GM19239 (cell line): Measurements from ENCODE around the gene PGAM4.
"Not testable (repeated sequence)": the region's sequence is repeated elsewhere in the genome, so short reads cannot be mapped to it uniquely, and the experiment has no call there.

Source experiments
- DNase-seq: peaks from one replicate; pipeline ENCODE4 v3.0.0; 2011; ENCODE audit warnings: low spot score; ENCODE audit not compliant: insufficient read length
- FAIRE-seq: peaks from 2 replicates; lab custom pipeline; 2011; peaks lifted over from hg19 to GRCh38; lab: Jason Lieb, UNC

Gene PGAM4

DNA sequence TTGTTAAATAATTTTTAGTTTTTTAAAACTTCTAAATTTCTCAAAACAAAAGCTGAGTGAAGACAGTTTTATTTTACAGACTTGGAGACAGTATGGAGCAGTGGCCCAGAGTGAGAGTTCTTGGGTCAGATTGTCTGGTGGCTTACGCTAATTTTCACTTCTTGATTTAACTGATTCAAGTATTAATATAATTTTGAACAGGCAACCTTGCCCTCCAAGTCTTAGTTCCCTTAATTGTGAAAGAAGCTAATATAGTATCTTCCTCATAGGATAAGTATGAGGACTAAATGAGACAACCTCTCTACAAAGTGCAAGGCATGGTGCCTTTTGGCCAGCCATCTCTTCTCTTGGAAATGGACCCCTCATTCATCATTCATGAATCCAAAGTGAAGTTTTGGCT lies 33.6 kb downstream of the PGAM4 start:
- DNase-seq, result no peak
- FAIRE-seq, result no peak

- no peak for FAIRE-seq
- no peak for DNase-seq
These were observed 38.9 kb downstream of the PGAM4 start for GRCh38 chrX:77930581-77930980.

- FAIRE-seq, result peak; percentile 81
- DNase-seq, result no peak
These were observed 43.7 kb downstream of the PGAM4 start for GRCh38 chrX:77925764-77926163.

DNA sequence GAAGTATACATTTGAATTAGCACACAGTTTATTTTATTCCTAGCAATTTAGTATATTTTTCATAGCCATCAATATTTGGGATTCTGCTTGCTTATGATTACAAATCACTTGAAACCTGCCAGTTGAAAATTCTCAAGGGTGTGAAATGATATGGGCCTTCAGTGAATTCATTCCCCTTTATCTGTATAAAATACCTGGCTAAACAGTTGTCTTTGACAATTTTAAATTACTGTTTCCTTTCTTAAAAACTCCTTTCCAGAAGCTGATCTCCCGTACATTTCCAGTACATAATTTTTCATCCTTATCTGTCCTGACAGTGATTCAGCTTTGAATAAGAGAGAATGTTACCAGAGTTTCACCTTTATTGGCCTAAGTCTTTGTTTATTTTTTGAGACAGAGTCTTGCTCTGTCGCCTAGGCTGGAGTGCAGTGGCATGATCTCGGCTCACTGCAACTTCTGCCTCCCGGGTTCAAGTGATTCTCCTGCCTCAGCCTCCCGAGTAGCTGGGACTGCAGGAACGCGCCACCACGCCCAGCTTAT lies 45.0 kb downstream of the PGAM4 start:
- DNase-seq, result no peak
- peak; percentile 56 for FAIRE-seq

GRCh38 chrX:77922787-77923186 lies 46.7 kb downstream of the PGAM4 start:
- no peak for DNase-seq
- FAIRE-seq, result peak; percentile 93

- DNase-seq, FAIRE-seq: not testable (repeated sequence)
These were observed 50.1 kb downstream of the PGAM4 start for GRCh38 chrX:77919370-77919769.

GRCh38 chrX:77918568-77918967 lies 50.9 kb downstream of the PGAM4 start:
- FAIRE-seq (peak; percentile 14), DNase-seq (no peak)
